H9 (cell line): ENCODE results near the gene KRTAP12-2. TPM values are rescaled to one million over a fixed set of nuclear protein-coding genes. Genes with fewer than 3 reads are reported as not detected.

Experiments used
- DNase-seq: peaks from one replicate; pipeline ENCODE4 v3.0.0-alpha.2; 2017
- H2AFZ ChIP-seq: one replicate; pipeline ENCODE4 v1.6.1; 2013; ENCODE audit warnings: mild to moderate bottlenecking, low read length, control low read depth, moderate library complexity
- H2AK5ac ChIP-seq: 2 replicates; pipeline ENCODE4 v1.6.1; 2013; ENCODE audit warnings: low read length, control low read depth, mixed read lengths; ENCODE audit not compliant: insufficient read length
- H2BK120ac ChIP-seq: one replicate; pipeline ENCODE4 v1.6.1; 2013; ENCODE audit warnings: low read depth, mild to moderate bottlenecking, low read length, control low read depth, inconsistent platforms; ENCODE audit not compliant: poor library complexity, severe bottlenecking
- H2BK12ac ChIP-seq: 2 replicates; pipeline ENCODE4 v1.6.1; 2013; ENCODE audit warnings: low read length, control low read depth, mixed read lengths, low read depth; ENCODE audit not compliant: insufficient read length
- H2BK15ac ChIP-seq: 2 replicates; pipeline ENCODE4 v1.6.1; 2013; ENCODE audit warnings: low read depth, low read length, control low read depth
- H2BK20ac ChIP-seq: one replicate; pipeline ENCODE4 v1.6.1; 2013; ENCODE audit warnings: low read depth, mild to moderate bottlenecking, low read length, control low read depth, inconsistent platforms; ENCODE audit not compliant: poor library complexity, severe bottlenecking
- H2BK5ac ChIP-seq: 2 replicates; pipeline ENCODE4 v1.6.1; 2013; ENCODE audit warnings: low read length, control low read depth, mixed read lengths; ENCODE audit not compliant: insufficient read length
- H3K14ac ChIP-seq: 2 replicates; pipeline ENCODE4 v1.6.1; 2013; ENCODE audit warnings: low read length, control low read depth; ENCODE audit not compliant: insufficient read depth
- H3K18ac ChIP-seq: 2 replicates; pipeline ENCODE4 v1.6.1; 2013; ENCODE audit warnings: low read depth, mild to moderate bottlenecking, mixed read lengths, low read length, control low read depth; ENCODE audit not compliant: insufficient read length
- H3K23ac ChIP-seq: 2 replicates; pipeline ENCODE4 v1.6.1; 2013; ENCODE audit warnings: low read length, control low read depth, mixed read lengths, low read depth; ENCODE audit not compliant: insufficient read length
- H3K23me2 ChIP-seq: 2 replicates; pipeline ENCODE4 v1.6.1; 2013; ENCODE audit warnings: low read depth, mild to moderate bottlenecking, mixed read lengths, low read length, control low read depth; ENCODE audit not compliant: insufficient read length, poor library complexity, severe bottlenecking
- H3K27ac ChIP-seq: 2 replicates; pipeline ENCODE4 v1.5.1; 2013; ENCODE audit warnings: low read length, control low read depth, mixed read lengths, low read depth; ENCODE audit not compliant: insufficient read length
- H3K27me3 ChIP-seq: 2 replicates; pipeline ENCODE4 v1.6.1; 2013; ENCODE audit warnings: low read length, control low read depth, inconsistent platforms; ENCODE audit not compliant: insufficient read depth
- H3K4ac ChIP-seq: 2 replicates; pipeline ENCODE4 v1.6.1; 2013; ENCODE audit warnings: low read depth, mild to moderate bottlenecking, control low read depth, inconsistent platforms, low read length, moderate library complexity
- H3K4me1 ChIP-seq: 2 replicates; pipeline ENCODE4 v1.6.1; 2013; ENCODE audit warnings: low read length, control low read depth, inconsistent platforms; ENCODE audit not compliant: insufficient read depth
- H3K4me2 ChIP-seq: 2 replicates; pipeline ENCODE4 v1.6.1; 2013; ENCODE audit warnings: low read length, control low read depth, mixed read lengths; ENCODE audit not compliant: insufficient read length, insufficient read depth
- H3K56ac ChIP-seq: 2 replicates; pipeline ENCODE4 v1.6.1; 2013; ENCODE audit warnings: low read depth, mild to moderate bottlenecking, mixed read lengths, low read length, control low read depth; ENCODE audit not compliant: insufficient read length
- H3K79me1 ChIP-seq: 2 replicates; pipeline ENCODE4 v1.6.1; 2013; ENCODE audit warnings: low read depth, mild to moderate bottlenecking, moderate library complexity, low read length, control low read depth, inconsistent platforms; ENCODE audit not compliant: insufficient read depth, poor library complexity, severe bottlenecking
- H3K79me2 ChIP-seq: 2 replicates; pipeline ENCODE4 v1.6.1; 2013; ENCODE audit warnings: low read length, control low read depth, inconsistent platforms; ENCODE audit not compliant: insufficient read depth
- H3K9ac ChIP-seq: 2 replicates; pipeline ENCODE4 v1.6.1; 2013; ENCODE audit warnings: low read length, control low read depth, mixed read lengths; ENCODE audit not compliant: insufficient read length; ENCODE audit errors: extremely low read depth
- H3K9me3 ChIP-seq: one replicate; pipeline ENCODE4 v1.6.1; 2013; ENCODE audit warnings: low read depth, low read length, inconsistent platforms; ENCODE audit not compliant: control insufficient read depth
- H3T11ph ChIP-seq: one replicate; pipeline ENCODE4 v1.6.1; 2013; ENCODE audit warnings: mild to moderate bottlenecking, low read length, control low read depth, inconsistent platforms
- H4K20me1 ChIP-seq: one replicate; pipeline ENCODE4 v1.6.1; 2013; ENCODE audit not compliant: control insufficient read depth, insufficient read length, insufficient read depth
- H4K5ac ChIP-seq: 2 replicates; pipeline ENCODE4 v1.6.1; 2013; ENCODE audit warnings: low read depth, mild to moderate bottlenecking, mixed read lengths, low read length, control low read depth; ENCODE audit not compliant: insufficient read length
- H4K8ac ChIP-seq: replicated peaks from 2 replicates; pipeline ENCODE4 v1.6.1; 2013; ENCODE audit warnings: low read length, control low read depth, mixed read lengths, low read depth; ENCODE audit not compliant: insufficient read length
- H4K91ac ChIP-seq: 2 replicates; pipeline ENCODE4 v1.6.1; 2013; ENCODE audit warnings: low read depth, mild to moderate bottlenecking, moderate library complexity, mixed read lengths, low read length, control low read depth; ENCODE audit not compliant: insufficient read length
- H3K27ac Mint-ChIP-seq, 3 experiments: 2 replicates in 2 of 3; 3 replicates in 1 of 3; pipeline ENCODE4 v1.8.0; 2020 to 2021; ENCODE audit warnings: mixed read lengths in 3 of 3, mild to moderate bottlenecking in 1 of 3, moderate library complexity in 1 of 3
- H3K27me3 Mint-ChIP-seq: 2 replicates; pipeline ENCODE4 v1.8.0; 2021; ENCODE audit warnings: low read depth, mild to moderate bottlenecking, moderate library complexity, mixed read lengths
- H3K36me3 Mint-ChIP-seq, 3 experiments: 2 replicates in 2 of 3; 3 replicates in 1 of 3; pipeline ENCODE4 v1.8.0; 2020 to 2021; ENCODE audit warnings: low read depth in 3 of 3, mixed read lengths in 3 of 3; ENCODE audit not compliant: insufficient read depth in 1 of 3
- H3K4me1 Mint-ChIP-seq, 2 experiments: 2 replicates each; pipeline ENCODE4 v1.8.0; 2020; ENCODE audit warnings: mixed read lengths in 2 of 2
- H3K4me3 Mint-ChIP-seq, 2 experiments: 2 replicates in 1 of 2; 3 replicates in 1 of 2; pipeline ENCODE4 v1.8.0; 2020 to 2021; ENCODE audit warnings: mild to moderate bottlenecking in 2 of 2, mixed read lengths in 2 of 2, moderate library complexity in 1 of 2
- H3K9me3 Mint-ChIP-seq, 2 experiments: 2 replicates in 1 of 2; 3 replicates in 1 of 2; pipeline ENCODE4 v1.8.0; 2020; ENCODE audit warnings: mild to moderate bottlenecking in 2 of 2, mixed read lengths in 2 of 2, moderate library complexity in 1 of 2
- CTCF ChIP-seq: fragments of 200-600 bp; sonication (generic); conservative IDR thresholded peaks from 3 replicates; pipeline ENCODE4 v1.8.0; 2021; ENCODE audit warnings: antibody characterized with exemption, mild to moderate bottlenecking
- WGBS: extraction: QIAGEN DNeasy Blood & Tissue Kit; methylation state at CpG from one replicate; pipeline ENCODE4 v1.1.7; 2013; ENCODE audit warnings: missing lambda C conversion rate, low lambda C conversion rate, mixed read lengths; ENCODE audit not compliant: insufficient read length; ENCODE audit errors: extremely low coverage; 5-methylcytosine and 5-hydroxymethylcytosine counted together
- total RNA-seq: library from RNA; stranded (reverse); gene quantifications from 2 replicates; pipeline ENCODE4 v1.2.1, GENCODE V29; 2021

KRTAP12-2 gene
- total RNA-seq, 1 experiment from 2014 or later = not detected

GRCh38 chr21:44706706-44707581, 40.2 kb upstream of the KRTAP12-2 start:
- peaks cover 68% of the 10 kb centered on the region for H3K27me3 Mint-ChIP-seq
- H3K36me3 Mint-ChIP-seq = no peaks in the 10 kb centered on the region; a peak in 1 of 7 replicates
- H3K4me3 Mint-ChIP-seq = peak overlapping the region; percentile 65 to 82

More at GRCh38 chr21:44706706-44707581, 40.2 kb upstream of the KRTAP12-2 start:
- Mint-ChIP-seq H3K4me1 (peaks cover 76 to 81% of the 10 kb centered on the region in 2 experiments), H3K9me3 (no peaks in the 10 kb centered on the region; a peak in 1 of 5 replicates), H3K27ac (no peak overlapping the region)
- H3K79me2 ChIP-seq = no peaks in the 10 kb centered on the region
- peak overlapping the region; percentile 39 for H3K4me2 ChIP-seq
- no peak overlapping the region for H2BK15ac ChIP-seq
- H3K23ac ChIP-seq = no peak overlapping the region
- H3K27me3 ChIP-seq = peaks cover 48% of the 10 kb centered on the region; the same call in 1 of the 2 replicates
- H2BK5ac ChIP-seq = no peak overlapping the region
- H2BK120ac ChIP-seq = no peak overlapping the region
- H3T11ph ChIP-seq = no peak overlapping the region
- no peak overlapping the region for H2AK5ac ChIP-seq
- no peaks in the 10 kb centered on the region for H3K79me1 ChIP-seq
- H4K91ac ChIP-seq = no peak overlapping the region
- H2BK12ac ChIP-seq = no peak overlapping the region
- no peak for TF ChIP-seq CTCF
- no peak overlapping the region for H4K5ac ChIP-seq
- no peak overlapping the region for H2BK20ac ChIP-seq
- no CpG with 5 or more reads among the region's 46 CpGs for WGBS
- H4K20me1 ChIP-seq = no peaks in the 10 kb centered on the region
- DNase-seq = no peak
- H3K14ac ChIP-seq = peak overlapping the region; percentile 6; the same call in 1 of the 2 replicates
- H3K4me1 ChIP-seq = peaks cover 12% of the 10 kb centered on the region; the same call in 1 of the 2 replicates
- H3K56ac ChIP-seq = no peak overlapping the region
- H2AFZ ChIP-seq = no peak overlapping the region
- no peak overlapping the region for H3K4ac ChIP-seq
- H3K23me2 ChIP-seq = peaks cover 38% of the 10 kb centered on the region
- H3K27ac ChIP-seq = no peak overlapping the region
- H3K18ac ChIP-seq = no peak overlapping the region
- no peak overlapping the region for H4K8ac ChIP-seq
- H3K9me3 ChIP-seq = no peaks in the 10 kb centered on the region
- no peak overlapping the region for H3K9ac ChIP-seq
